Smooth muscle cell of the brain vasculature (primary cell): ENCODE results near the gene PRUNE1.

Source experiments
- DNase-seq: peaks from one replicate; pipeline ENCODE4 v3.0.0-alpha.2; 2012; ENCODE audit warnings: low read depth, low spot score

The PRUNE1 gene

GRCh38 chr1:151049458-151049857, 41.2 kb downstream of the PRUNE1 start:
- no peak for DNase-seq

GRCh38 chr1:151050051-151050688, 41.9 kb downstream of the PRUNE1 start:
- no peak for DNase-seq

GRCh38 chr1:151051356-151052009, 43.2 kb downstream of the PRUNE1 start:
- DNase-seq: no peak

GRCh38 chr1:151054971-151055547, 46.8 kb downstream of the PRUNE1 start:
- DNase-seq: no peak

GRCh38 chr1:151055581-151055980, 47.3 kb downstream of the PRUNE1 start:
- no peak for DNase-seq

GRCh38 chr1:151056149-151056548, 47.9 kb downstream of the PRUNE1 start:
- DNase-seq: no peak

GRCh38 chr1:151058692-151059091, 50.4 kb downstream of the PRUNE1 start:
- no peak for DNase-seq

GRCh38 chr1:151059109-151060006, 51.1 kb downstream of the PRUNE1 start, which contains the start of gene CDC42SE1:
Gene CDC42SE1 (minus strand): TSS chr1:151059622. CDS start chr1:151055730, 3,892 bp downstream.
- DNase-seq: no peak

GRCh38 chr1:151060007-151060656, 51.9 kb downstream of the PRUNE1 start, which contains the start of gene MLLT11:
Gene MLLT11 (plus strand): TSS chr1:151060397. CDS start chr1:151067225, 6,828 bp downstream.
- DNase-seq: no peak

GRCh38 chr1:151060657-151061421, 52.6 kb downstream of the PRUNE1 start:
- no peak for DNase-seq

- no peak for DNase-seq
Observed at GRCh38 chr1:151061704-151062103, 53.5 kb downstream of the PRUNE1 start.

GRCh38 chr1:151062741-151063371, 54.6 kb downstream of the PRUNE1 start:
- no peak for DNase-seq

- DNase-seq: no peak
Observed at GRCh38 chr1:151065089-151065645, 56.9 kb downstream of the PRUNE1 start.

GRCh38 chr1:151067185-151067584, 58.9 kb downstream of the PRUNE1 start:
- DNase-seq: no peak

GRCh38 chr1:151069103-151069486, 60.8 kb downstream of the PRUNE1 start:
- no peak for DNase-seq

- peak; percentile 89 for DNase-seq
Observed at GRCh38 chr1:151070474-151071276, 62.4 kb downstream of the PRUNE1 start, which contains the start of gene GABPB2. Gene GABPB2 (plus strand): TSS chr1:151070761. CDS start chr1:151088190, 17,429 bp downstream.

- no peak for DNase-seq
Observed at GRCh38 chr1:151072224-151072623, 64.0 kb downstream of the PRUNE1 start.
